HG03571 (cell line): ENCODE measurements around the gene SAMD3.
"Not testable (repeated sequence)": the region's sequence is repeated elsewhere in the genome, so short reads cannot be mapped to it uniquely, and the experiment has no call there.

Experiments
- ATAC-seq: cut with Tn5 transposase; IDR thresholded peaks from one replicate; pipeline ENCODE4 v1.9.1; 2021; ENCODE audit not compliant: unreplicated experiment

The SAMD3 gene

DNA sequence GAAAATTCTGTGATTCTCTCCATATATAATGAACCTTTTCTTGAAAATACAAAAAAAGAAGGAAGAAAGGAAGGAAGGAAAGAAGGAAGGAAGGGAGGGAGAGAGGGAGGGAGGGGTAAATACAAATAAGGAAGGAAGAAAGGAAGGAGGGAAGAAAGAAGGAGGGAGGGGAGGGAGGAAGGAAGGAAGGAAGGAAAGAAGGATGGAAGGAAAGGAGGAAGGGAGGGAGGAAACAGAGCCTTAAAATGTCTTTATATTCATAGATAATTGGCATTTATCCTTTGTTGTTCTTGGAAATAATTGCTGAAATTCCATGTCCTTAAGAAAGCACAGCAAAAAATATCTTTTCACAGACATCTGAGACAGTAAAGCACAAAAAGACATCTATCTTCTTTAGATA, 40.3 kb downstream of the SAMD3 start:
- no peak for ATAC-seq

GRCh38 chr6:130178692-130179091, 44.1 kb downstream of the SAMD3 start:
- no peak for ATAC-seq

- no peak for ATAC-seq
These were observed 46.4 kb downstream of the SAMD3 start for GRCh38 chr6:130176378-130176777.

DNA sequence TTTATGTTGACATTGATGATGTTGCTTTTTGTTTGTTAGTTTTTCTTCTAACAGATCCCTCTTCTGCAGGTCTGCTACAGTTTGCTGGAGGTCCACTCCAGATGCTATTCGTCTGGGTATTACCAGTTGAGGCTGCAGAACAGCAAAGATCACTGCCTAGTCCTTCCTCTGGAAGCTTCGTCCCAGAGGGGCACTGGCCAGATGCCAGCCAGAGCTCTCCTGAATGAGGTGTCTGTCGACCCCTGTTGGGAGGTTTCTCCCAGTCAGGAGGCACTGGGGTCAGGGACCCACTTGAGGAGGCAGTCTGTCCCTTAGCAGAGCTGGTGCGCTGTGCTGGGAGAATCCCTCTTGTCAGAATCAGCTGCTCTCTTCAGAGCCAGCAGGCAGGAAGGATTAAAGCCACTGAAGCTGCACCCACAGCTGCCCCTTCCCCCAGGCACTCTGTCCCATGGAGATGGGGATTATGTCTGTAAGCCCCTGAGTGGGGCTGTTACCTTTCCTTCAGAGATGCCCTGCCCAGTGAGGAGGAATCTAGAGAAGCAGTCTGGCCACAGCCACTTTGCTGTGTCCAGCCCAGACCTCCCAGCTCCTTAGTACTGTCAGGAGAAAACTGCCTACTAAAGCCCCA, 49.3 kb downstream of the SAMD3 start:
- ATAC-seq = not testable (repeated sequence)

DNA sequence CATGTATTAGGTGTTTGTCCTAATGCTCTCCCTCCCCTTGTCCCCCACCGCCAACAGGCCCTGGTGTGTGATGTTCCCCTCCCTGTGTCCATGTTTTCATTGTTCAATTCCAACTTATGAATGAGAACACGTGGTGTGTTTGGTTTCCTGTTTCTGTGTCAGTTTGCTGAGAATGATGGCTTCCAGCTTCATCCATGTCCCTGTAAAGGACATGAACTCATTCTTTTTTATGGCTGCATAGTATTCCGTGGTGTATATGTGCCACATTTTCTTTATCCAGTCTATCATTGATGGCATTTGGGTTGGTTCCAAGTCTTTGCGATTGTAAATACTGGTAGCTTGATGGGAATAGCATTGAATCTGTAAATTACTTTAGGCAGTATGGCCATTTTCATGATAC, 52.6 kb downstream of the SAMD3 start:
- ATAC-seq = not testable (repeated sequence)

- ATAC-seq = no peak
These were observed 55.1 kb downstream of the SAMD3 start for GRCh38 chr6:130167655-130168054.

DNA sequence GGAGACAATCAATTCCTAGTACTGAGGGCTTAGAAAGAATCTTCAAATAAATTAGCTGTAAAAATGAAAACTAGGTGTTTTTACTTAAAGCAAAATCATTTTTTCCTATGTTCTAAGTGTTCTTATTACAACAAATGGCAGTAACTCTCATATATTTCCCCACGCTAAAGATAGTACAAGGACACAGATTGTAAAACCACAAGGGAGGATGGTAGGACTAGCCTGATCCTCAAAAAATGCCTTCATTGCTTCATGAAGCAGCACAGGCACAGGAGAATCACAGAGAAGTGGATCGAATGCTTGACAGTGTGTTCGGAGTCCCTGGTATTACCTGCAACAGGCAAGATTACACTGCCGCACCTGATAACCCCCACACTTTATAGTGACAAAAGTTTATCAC, 58.5 kb downstream of the SAMD3 start:
- ATAC-seq = no peak

DNA sequence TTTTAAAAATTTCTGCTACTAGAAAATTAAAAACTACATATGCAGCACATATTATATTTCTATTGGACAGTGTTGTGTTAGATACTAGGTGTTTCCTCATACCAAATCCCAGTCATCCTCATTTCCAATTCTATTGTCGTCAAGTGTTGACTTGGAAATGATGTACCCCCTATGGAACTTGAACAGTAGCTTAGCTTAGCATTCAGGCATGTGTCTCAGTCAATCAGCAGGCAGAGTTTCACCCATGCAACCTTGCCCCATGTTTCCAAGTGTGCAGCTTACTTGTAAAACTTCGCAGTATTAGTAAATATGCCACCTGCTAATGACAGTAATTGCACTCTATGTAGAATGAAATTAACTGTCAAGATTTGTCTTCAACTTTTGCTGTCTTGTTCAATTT, 59.5 kb downstream of the SAMD3 start:
- ATAC-seq = no peak

GRCh38 chr6:130162421-130162820, 60.3 kb downstream of the SAMD3 start:
- ATAC-seq = no peak

- ATAC-seq = no peak
These were observed 60.9 kb downstream of the SAMD3 start for GRCh38 chr6:130161683-130162404.

DNA sequence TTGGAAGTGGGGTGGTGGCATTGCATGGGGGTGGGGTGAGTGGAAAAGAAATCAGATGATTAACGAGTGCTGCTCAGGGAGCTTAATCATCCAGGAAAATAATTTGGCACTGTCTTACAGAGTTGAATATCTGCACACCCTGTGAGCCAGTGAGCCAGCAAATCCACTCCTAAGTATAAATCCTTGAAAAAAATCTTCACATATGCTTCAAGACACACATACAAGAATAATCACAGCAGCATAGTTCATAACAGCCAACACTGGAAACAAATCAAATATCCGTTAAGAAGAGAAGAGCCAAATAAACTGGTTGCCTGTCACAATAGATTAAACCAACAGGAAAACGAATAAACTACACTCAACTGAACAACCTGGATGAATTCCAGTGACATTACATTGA, 62.8 kb downstream of the SAMD3 start:
- no peak for ATAC-seq

GRCh38 chr6:130158548-130158947, 64.2 kb downstream of the SAMD3 start:
- ATAC-seq = no peak

- ATAC-seq = no peak
These were observed 64.7 kb downstream of the SAMD3 start for GRCh38 chr6:130158056-130158455.

DNA sequence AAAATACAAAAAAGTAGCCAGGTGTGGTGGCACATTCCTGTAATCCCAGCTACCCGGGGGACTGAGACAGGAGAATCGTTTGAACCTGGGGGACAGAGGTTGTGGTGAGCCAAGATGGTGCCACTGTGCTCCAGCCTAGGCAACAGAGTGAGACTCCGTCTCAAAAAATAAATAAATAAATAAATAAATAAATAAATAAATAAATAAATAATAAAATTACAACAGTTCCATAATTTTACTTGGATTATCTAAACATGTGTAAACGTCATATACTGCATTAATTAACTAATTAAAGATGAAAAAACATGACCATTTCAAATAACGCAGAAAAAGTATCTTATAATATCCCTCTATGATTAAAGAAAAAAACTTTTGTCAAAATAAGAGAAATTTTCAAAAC, 65.8 kb downstream of the SAMD3 start:
- ATAC-seq = no peak

GRCh38 chr6:130152908-130153510, 69.7 kb downstream of the SAMD3 start:
- no peak for ATAC-seq

DNA sequence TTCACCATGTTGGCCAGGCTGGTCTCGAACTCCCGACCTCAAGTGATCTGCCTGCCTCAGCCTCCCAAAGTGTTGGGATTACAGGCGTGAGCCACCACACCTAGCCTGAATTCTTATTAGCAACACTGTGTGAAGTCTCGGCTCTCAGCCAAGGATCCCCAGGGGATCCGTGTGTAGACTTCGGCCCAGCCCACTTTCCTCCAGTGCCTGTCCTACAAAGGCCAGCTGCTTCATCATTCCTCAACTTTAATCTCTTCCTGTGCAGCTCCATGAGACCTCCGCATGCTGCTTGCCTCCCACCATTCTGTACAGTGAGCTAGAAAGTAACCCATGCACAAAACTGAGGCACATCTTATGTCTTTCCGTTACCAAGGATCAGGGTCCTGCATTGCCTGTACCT, 71.8 kb downstream of the SAMD3 start:
- ATAC-seq = no peak

- not testable (repeated sequence) for ATAC-seq
These were observed 73.7 kb downstream of the SAMD3 start for GRCh38 chr6:130149016-130149415.

DNA sequence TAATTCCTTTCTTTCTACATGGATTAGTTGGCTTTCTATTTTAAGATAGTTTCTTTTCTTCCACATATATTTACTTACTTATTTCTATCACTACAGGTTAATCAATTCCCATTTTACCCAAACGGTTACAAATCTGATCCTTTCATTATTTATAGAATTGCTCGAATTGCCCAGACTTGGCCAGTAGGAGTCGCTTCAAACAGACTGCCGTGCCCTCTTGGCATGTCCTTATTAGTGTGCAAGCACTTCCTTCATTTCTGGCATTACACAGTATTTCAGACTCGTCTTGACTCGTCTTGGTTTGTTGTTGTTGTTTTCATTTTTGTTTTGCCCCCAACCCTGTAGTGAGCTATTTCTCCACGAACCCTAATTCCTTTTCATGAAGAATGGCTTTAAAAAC, 74.6 kb downstream of the SAMD3 start:
- ATAC-seq = no peak

- ATAC-seq = no peak
These were observed 75.6 kb downstream of the SAMD3 start for GRCh38 chr6:130147111-130147510.

GRCh38 chr6:130143709-130144108, 79.0 kb downstream of the SAMD3 start:
- ATAC-seq = no peak

- ATAC-seq = no peak
These were observed 82.7 kb downstream of the SAMD3 start for GRCh38 chr6:130140084-130140483.

DNA sequence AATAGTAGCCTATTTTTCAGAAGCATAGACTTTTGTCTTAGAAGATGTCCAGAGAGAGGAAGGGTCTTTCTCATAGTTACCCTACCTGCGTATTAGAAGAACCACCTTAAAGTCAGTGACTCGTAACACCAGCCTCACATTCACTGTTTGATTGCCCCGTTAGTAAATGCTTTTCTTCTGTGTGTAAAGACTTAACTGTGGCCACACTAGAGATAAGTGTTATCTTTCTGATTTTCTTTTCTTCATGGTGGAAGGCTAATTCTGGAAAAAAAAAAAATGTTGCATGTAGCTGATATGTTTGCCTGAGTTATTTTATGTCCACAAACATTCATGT, 83.9 kb downstream of the SAMD3 start:
- peak; percentile 43 for ATAC-seq
